Measurements from ENCODE around the gene TMED6. TPM values are rescaled to one million over a fixed set of nuclear protein-coding genes. Genes with fewer than 3 reads are reported as not detected.

The TMED6 gene
- total RNA-seq, 1 experiment from 2014 or later, result 2.4 TPM

- TSS peak; percentile 57 for BruUV-seq (replicated peaks)
- Histone ChIP-seq H3K9me3 (no peaks in the 10 kb centered on the region), H3K27me3 (replicated peaks; ENCODE audit: control insufficient read depth, insufficient read depth, low read length) (no peaks in the 10 kb centered on the region), H3K4me3 (ENCODE audit: low read depth, low read length) (no peak overlapping the region), H3K36me3 (ENCODE audit: control insufficient read depth, insufficient read depth, low read length) (no peaks in the 10 kb centered on the region; the same call in 1 of the 2 replicates), H3K4me1 (peaks cover 53% of the 10 kb centered on the region)
- peak; percentile 91 to 92 for DNase-seq
- H3K4me3 Mint-ChIP-seq (ENCODE audit: unreplicated experiment), result peak overlapping the region; percentile 52
- ChIA-PET CTCF (interaction anchor here (0.7 to 2.5 kb wide), 14 partner anchors 9 to 534 kb away, joined by 3 to 15 read pairs (median 5); partner anchors contain the start of genes CYB5B and NOB1), POLR2A (interaction anchor here (0.6 to 1.8 kb wide), 5 partner anchors 8 to 358 kb away, joined by 4 to 8 read pairs (median 4); partner anchors contain the start of genes CYB5B and NOB1)
- H3K9me3 Mint-ChIP-seq (ENCODE audit: unreplicated experiment), result no peaks in the 10 kb centered on the region
- TF ChIP-seq, protein P1, sequence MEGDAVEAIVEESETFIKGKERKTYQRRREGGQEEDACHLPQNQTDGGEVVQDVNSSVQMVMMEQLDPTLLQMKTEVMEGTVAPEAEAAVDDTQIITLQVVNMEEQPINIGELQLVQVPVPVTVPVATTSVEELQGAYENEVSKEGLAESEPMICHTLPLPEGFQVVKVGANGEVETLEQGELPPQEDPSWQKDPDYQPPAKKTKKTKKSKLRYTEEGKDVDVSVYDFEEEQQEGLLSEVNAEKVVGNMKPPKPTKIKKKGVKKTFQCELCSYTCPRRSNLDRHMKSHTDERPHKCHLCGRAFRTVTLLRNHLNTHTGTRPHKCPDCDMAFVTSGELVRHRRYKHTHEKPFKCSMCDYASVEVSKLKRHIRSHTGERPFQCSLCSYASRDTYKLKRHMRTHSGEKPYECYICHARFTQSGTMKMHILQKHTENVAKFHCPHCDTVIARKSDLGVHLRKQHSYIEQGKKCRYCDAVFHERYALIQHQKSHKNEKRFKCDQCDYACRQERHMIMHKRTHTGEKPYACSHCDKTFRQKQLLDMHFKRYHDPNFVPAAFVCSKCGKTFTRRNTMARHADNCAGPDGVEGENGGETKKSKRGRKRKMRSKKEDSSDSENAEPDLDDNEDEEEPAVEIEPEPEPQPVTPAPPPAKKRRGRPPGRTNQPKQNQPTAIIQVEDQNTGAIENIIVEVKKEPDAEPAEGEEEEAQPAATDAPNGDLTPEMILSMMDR (IDR thresholded peaks at IDR 0.05; ENCODE audit: insufficient read depth in 1 of 2, low read depth in 1 of 2, low read length in 1 of 2, severe bottlenecking in 1 of 2, unreplicated experiment in 1 of 2), result peak; percentile 51 to 68
- peaks cover 19% of the 10 kb centered on the region for H3K36me3 Mint-ChIP-seq (ENCODE audit: insufficient read depth, unreplicated experiment)
- H3K27me3 Mint-ChIP-seq (ENCODE audit: insufficient read depth, unreplicated experiment), result no peaks in the 10 kb centered on the region
- intact Hi-C loops (cut with micrococcal nuclease; ENCODE audit: unreplicated experiment), result loop anchor here (1.0 kb wide), 11 partner anchors 8 to 358 kb away; partner anchors contain the start of genes CYB5B and NOB1
- H3K27ac Mint-ChIP-seq (ENCODE audit: unreplicated experiment), result peak overlapping the region; percentile 78
- peaks cover 38% of the 10 kb centered on the region for H3K4me1 Mint-ChIP-seq (ENCODE audit: low read depth, unreplicated experiment)
These were observed 44.8 kb upstream of the TMED6 start for GRCh38 chr16:69396187-69397061.

DNA sequence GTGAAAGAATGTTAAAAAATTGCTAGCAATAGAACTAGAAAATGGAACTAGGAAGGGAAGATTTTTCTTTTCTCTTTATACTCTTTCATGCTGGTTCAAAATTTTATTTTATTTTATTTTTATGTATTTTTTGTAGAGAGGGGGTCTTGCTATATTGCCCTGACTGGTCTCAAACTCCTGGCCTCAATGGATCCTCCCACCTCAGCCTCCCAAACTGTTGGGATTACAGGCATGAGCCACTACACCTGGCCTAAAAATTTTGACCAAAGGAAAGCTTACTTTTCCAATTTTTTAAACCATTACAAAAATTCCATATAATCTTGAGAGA lies 44.2 kb upstream of the TMED6 start:
- Mint-ChIP-seq H3K27me3 (ENCODE audit: insufficient read depth, unreplicated experiment) (no peaks in the 10 kb centered on the region), H3K36me3 (ENCODE audit: insufficient read depth, unreplicated experiment) (peaks cover 19% of the 10 kb centered on the region), H3K4me3 (ENCODE audit: unreplicated experiment) (peak overlapping the region; percentile 52), H3K9me3 (ENCODE audit: unreplicated experiment) (no peaks in the 10 kb centered on the region), H3K27ac (ENCODE audit: unreplicated experiment) (peak overlapping the region; percentile 78), H3K4me1 (ENCODE audit: low read depth, unreplicated experiment) (peaks cover 38% of the 10 kb centered on the region)
- no TSS peak for BruUV-seq (replicated peaks)
- intact Hi-C loops (cut with micrococcal nuclease; ENCODE audit: unreplicated experiment), result loop anchor here (1.0 kb wide), 11 partner anchors 8 to 358 kb away; partner anchors contain the start of genes CYB5B and NOB1
- no peak overlapping the region for H3K4me3 ChIP-seq (ENCODE audit: low read depth, low read length)
- no peaks in the 10 kb centered on the region; the same call in 1 of the 2 replicates for H3K36me3 ChIP-seq (ENCODE audit: control insufficient read depth, insufficient read depth, low read length)
- TF ChIP-seq, protein P1 (IDR thresholded peaks at IDR 0.05; ENCODE audit: insufficient read depth in 1 of 2, low read depth in 1 of 2, low read length in 1 of 2, severe bottlenecking in 1 of 2, unreplicated experiment in 1 of 2), result no peak
- DNase-seq, result no peak
- no peaks in the 10 kb centered on the region for H3K9me3 ChIP-seq
- H3K4me1 ChIP-seq, result peaks cover 53% of the 10 kb centered on the region
- ChIA-PET POLR2A (interaction anchor here (1.5 to 1.8 kb wide), 3 partner anchors 9 to 29 kb away, joined by 4 to 8 read pairs (median 4); partner anchors contain the start of gene CYB5B), CTCF (interaction anchor here (0.7 to 2.5 kb wide), 11 partner anchors 9 to 534 kb away, joined by 3 to 15 read pairs (median 6); partner anchors contain the start of genes CYB5B and NOB1)
- no peaks in the 10 kb centered on the region for H3K27me3 ChIP-seq (replicated peaks; ENCODE audit: control insufficient read depth, insufficient read depth, low read length)
